MM.1S (cell line): ENCODE measurements around the gene DBP.
"Not testable (repeated sequence)": the region's sequence is repeated elsewhere in the genome, so short reads cannot be mapped to it uniquely, and the experiment has no call there.

ENCODE experiments used
- DNase-seq: peaks from one replicate; pipeline ENCODE4 v3.0.0-alpha.2; 2015
- H2AFZ ChIP-seq: fragments of 300-600 bp; sonication (generic); 2 replicates; pipeline ENCODE4 v1.6.0; 2016; ENCODE audit warnings: antibody characterized with exemption, low read length
- H3F3A ChIP-seq: fragments of 300-600 bp; sonication (generic); 2 replicates; pipeline ENCODE4 v1.6.1; 2016; ENCODE audit warnings: mild to moderate bottlenecking, antibody characterized with exemption, low read length, moderate library complexity, mixed read lengths; ENCODE audit not compliant: insufficient read depth
- H3K27ac ChIP-seq: fragments of 300-600 bp; sonication (generic); 2 replicates; pipeline ENCODE4 v1.5.1; 2016; ENCODE audit warnings: mild to moderate bottlenecking, low read length
- H3K27me3 ChIP-seq: fragments of 300-600 bp; sonication (generic); replicated peaks from 2 replicates; pipeline ENCODE4 v1.6.0; 2016; ENCODE audit warnings: low read length; ENCODE audit not compliant: insufficient read depth
- H3K36me3 ChIP-seq: fragments of 300-600 bp; sonication (generic); replicated peaks from 2 replicates; pipeline ENCODE4 v1.6.1; 2016; ENCODE audit warnings: mild to moderate bottlenecking, low read length, mixed read lengths; ENCODE audit not compliant: insufficient read depth
- H3K4me1 ChIP-seq: fragments of 300-600 bp; sonication (generic); 2 replicates; pipeline ENCODE4 v1.6.1; 2016; ENCODE audit warnings: low read length, mixed read lengths
- H3K4me2 ChIP-seq: fragments of 300-600 bp; sonication (generic); 2 replicates; pipeline ENCODE4 v1.6.0; 2016; ENCODE audit warnings: low read depth, low read length
- H3K4me3 ChIP-seq: fragments of 300-600 bp; sonication (generic); 2 replicates; pipeline ENCODE4 v1.5.1; 2016; ENCODE audit warnings: low read length, mixed read lengths
- H3K79me2 ChIP-seq: fragments of 300-600 bp; sonication (generic); 2 replicates; pipeline ENCODE4 v1.6.1; 2016; ENCODE audit warnings: mixed run types, low read length, mixed read lengths
- H3K9ac ChIP-seq: fragments of 300-600 bp; sonication (generic); 2 replicates; pipeline ENCODE4 v1.6.1; 2016; ENCODE audit warnings: low read length, mixed read lengths
- H3K9me2 ChIP-seq: fragments of 300-600 bp; sonication (generic); replicated peaks from 2 replicates; pipeline ENCODE4 v1.6.1; 2016; ENCODE audit warnings: mild to moderate bottlenecking, low read length, mixed read lengths; ENCODE audit not compliant: insufficient read depth
- H3K9me3 ChIP-seq: fragments of 300-600 bp; sonication (generic); replicated peaks from 2 replicates; pipeline ENCODE4 v1.6.1; 2016; ENCODE audit warnings: mild to moderate bottlenecking, low read length, mixed read lengths; ENCODE audit not compliant: insufficient read depth
- H4K20me1 ChIP-seq: fragments of 300-600 bp; sonication (generic); 2 replicates; pipeline ENCODE4 v1.6.1; 2016; ENCODE audit warnings: mild to moderate bottlenecking, low read length, moderate library complexity, mixed read lengths; ENCODE audit not compliant: insufficient read depth
- EZH2 ChIP-seq: fragments of 300-600 bp; sonication (generic); optimal IDR thresholded peaks from 2 replicates; pipeline ENCODE3; 2017; ENCODE audit warnings: low read depth, mild to moderate bottlenecking, antibody characterized with exemption, low read length, mixed read lengths
- EZH2phosphoT487 ChIP-seq: fragments of 300-600 bp; sonication (generic); IDR thresholded peaks from 2 replicates; pipeline ENCODE4 v1.6.1; 2018; ENCODE audit warnings: antibody characterized with exemption, low read length
- TF ChIP-seq, protein P1 (sequence below): fragments of 300-600 bp; sonication (generic); IDR thresholded peaks from 2 replicates; pipeline ENCODE4 v1.5.1; 2016; ENCODE audit warnings: antibody characterized with exemption, low read length, mixed read lengths

DBP gene

DNA sequence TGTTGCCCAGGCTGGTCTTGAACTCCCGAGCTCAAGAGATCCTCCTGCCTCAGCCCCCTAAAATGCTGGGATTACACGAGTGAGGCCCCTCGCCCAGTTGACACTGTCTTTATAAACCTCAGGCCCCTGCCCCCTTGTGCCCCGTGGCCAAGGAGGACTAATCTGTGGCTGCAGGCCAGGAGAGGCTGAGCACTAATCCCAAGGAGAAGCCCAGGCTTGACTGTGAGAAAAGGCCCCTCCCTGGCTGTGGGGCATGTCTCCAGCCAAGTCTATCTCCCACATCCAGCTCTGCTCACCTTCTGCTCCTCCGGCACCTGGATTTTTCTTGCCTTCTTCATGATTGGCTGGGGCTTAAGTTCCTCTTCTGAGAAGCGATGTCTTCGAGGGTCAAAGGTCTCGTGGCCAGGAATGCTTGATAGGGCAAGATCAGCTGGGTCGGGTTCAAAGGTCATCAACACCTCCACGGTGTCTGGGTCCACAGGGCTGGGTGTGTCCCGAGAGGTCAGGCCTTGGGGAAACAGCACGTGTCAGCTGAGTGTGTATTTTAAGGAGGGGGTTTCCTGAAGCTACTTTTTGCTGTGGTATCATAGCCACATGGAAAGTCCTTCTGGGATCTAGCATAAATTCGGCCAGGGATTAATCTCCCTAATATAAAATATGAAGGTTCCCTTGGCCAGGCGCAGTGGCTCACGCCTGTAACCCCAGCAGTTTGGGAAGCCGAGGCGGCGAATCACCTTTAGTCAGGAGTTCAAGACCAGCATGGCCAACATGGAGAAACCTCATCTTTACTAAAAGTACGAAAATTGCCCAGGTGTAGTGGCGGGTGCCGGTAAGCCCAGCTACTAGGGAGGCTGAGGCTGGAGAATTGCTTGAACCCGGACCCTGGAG is 3.8 kb downstream of the DBP start:
- no peak for DNase-seq
- Histone ChIP-seq H3K4me3 (peak overlapping the region; percentile 46; the same call in 1 of the 2 replicates), H3K27ac (peak overlapping the region; percentile 72; the same call in 1 of the 2 replicates), H3K27me3 (no peaks in the 10 kb centered on the region), H3K9me3 (no peaks in the 10 kb centered on the region), H3K4me2 (peak overlapping the region; percentile 83), H3F3A (peaks cover 35% of the 10 kb centered on the region), H3K4me1 (peaks cover 28% of the 10 kb centered on the region), H4K20me1 (no peaks in the 10 kb centered on the region), H2AFZ (no peak overlapping the region), H3K79me2 (no peaks in the 10 kb centered on the region), H3K36me3 (no peaks in the 10 kb centered on the region), H3K9me2 (no peaks in the 10 kb centered on the region), H3K9ac (peak overlapping the region; percentile 25; the same call in 1 of the 2 replicates)
- TF ChIP-seq, protein P1, sequence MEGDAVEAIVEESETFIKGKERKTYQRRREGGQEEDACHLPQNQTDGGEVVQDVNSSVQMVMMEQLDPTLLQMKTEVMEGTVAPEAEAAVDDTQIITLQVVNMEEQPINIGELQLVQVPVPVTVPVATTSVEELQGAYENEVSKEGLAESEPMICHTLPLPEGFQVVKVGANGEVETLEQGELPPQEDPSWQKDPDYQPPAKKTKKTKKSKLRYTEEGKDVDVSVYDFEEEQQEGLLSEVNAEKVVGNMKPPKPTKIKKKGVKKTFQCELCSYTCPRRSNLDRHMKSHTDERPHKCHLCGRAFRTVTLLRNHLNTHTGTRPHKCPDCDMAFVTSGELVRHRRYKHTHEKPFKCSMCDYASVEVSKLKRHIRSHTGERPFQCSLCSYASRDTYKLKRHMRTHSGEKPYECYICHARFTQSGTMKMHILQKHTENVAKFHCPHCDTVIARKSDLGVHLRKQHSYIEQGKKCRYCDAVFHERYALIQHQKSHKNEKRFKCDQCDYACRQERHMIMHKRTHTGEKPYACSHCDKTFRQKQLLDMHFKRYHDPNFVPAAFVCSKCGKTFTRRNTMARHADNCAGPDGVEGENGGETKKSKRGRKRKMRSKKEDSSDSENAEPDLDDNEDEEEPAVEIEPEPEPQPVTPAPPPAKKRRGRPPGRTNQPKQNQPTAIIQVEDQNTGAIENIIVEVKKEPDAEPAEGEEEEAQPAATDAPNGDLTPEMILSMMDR = no peak
- TF ChIP-seq EZH2phosphoT487 (no peak), EZH2 (no peak)

DNA sequence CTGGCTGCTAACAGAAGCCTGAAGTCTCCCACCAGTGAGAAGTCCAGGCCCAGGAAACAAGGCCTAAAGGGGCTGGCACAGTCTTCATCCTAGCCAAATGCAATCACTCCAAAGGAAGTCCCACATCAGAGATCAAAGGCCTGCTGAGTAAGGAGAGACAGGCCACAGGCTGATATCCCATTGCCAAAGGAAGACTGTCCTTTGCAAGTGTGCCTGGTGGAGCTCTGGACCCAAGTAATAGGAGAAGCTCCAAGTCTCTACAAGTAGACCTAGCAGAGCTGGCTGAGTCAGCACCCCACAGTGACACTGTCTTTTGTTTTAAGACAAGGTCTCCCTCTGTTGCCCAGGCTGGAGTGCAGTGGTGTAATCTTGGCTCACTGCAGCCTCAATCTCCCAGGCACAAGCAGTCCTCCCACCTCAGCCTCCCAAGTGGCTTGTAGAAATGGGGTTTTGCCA is 4.5 kb downstream of the DBP start:
- H3K27me3 ChIP-seq = no peaks in the 10 kb centered on the region
- H3K4me3 ChIP-seq = no peak overlapping the region
- H3K79me2 ChIP-seq = no peaks in the 10 kb centered on the region
- DNase-seq = peak; percentile 41
- H3K4me2 ChIP-seq = peak overlapping the region; percentile 83; the same call in 1 of the 2 replicates
- no peaks in the 10 kb centered on the region for H3K9me3 ChIP-seq
- peaks cover 35% of the 10 kb centered on the region for H3F3A ChIP-seq
- H4K20me1 ChIP-seq = no peaks in the 10 kb centered on the region
- no peaks in the 10 kb centered on the region for H3K36me3 ChIP-seq
- H3K9ac ChIP-seq = peak overlapping the region; percentile 22; the same call in 1 of the 2 replicates
- no peak overlapping the region for H2AFZ ChIP-seq
- H3K9me2 ChIP-seq = no peaks in the 10 kb centered on the region
- TF ChIP-seq EZH2phosphoT487 (no peak), EZH2 (no peak)
- TF ChIP-seq, protein P1 = no peak
- H3K4me1 ChIP-seq = peaks cover 26% of the 10 kb centered on the region
- peak overlapping the region; percentile 72; the same call in 1 of the 2 replicates for H3K27ac ChIP-seq

DNA sequence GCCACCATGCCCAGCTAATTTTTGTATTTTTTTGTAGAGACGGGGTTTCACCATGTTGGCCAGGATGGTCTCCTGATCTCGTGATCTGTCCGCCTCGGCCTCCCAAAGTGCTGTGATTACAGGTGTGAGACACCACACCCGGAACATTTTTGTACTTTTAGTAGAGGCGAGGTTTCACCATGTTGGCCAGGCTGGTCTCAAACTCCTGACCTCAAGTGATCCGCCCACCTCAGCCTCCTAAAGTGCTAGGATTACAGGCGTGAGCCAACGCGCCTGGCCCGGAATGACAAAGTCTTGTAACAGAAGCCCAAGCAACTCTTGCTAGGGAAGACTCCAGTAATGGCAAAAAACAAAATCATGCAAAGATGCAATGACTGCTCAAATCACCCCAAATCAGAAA is 4.9 kb downstream of the DBP start:
- not testable (repeated sequence) for H3K36me3 ChIP-seq, H2AFZ ChIP-seq, H3K79me2 ChIP-seq, H3K9me2 ChIP-seq, DNase-seq, H3K4me3 ChIP-seq, H3K9me3 ChIP-seq, H4K20me1 ChIP-seq, H3K27me3 ChIP-seq, H3K9ac ChIP-seq
- Histone ChIP-seq H3K4me2 (0 out of 2 replicates have a peak overlapping the region, but pooled peaks have one; percentile 83), H3K27ac (peak overlapping the region; percentile 72; the same call in 1 of the 2 replicates), H3F3A (peaks cover 35% of the 10 kb centered on the region), H3K4me1 (peaks cover 26% of the 10 kb centered on the region)
